ENCODE measurements around the gene RABIF.
"Not testable (repeated sequence)": the region's sequence is repeated elsewhere in the genome, so short reads cannot be mapped to it uniquely, and the experiment has no call there.

RABIF gene

DNA sequence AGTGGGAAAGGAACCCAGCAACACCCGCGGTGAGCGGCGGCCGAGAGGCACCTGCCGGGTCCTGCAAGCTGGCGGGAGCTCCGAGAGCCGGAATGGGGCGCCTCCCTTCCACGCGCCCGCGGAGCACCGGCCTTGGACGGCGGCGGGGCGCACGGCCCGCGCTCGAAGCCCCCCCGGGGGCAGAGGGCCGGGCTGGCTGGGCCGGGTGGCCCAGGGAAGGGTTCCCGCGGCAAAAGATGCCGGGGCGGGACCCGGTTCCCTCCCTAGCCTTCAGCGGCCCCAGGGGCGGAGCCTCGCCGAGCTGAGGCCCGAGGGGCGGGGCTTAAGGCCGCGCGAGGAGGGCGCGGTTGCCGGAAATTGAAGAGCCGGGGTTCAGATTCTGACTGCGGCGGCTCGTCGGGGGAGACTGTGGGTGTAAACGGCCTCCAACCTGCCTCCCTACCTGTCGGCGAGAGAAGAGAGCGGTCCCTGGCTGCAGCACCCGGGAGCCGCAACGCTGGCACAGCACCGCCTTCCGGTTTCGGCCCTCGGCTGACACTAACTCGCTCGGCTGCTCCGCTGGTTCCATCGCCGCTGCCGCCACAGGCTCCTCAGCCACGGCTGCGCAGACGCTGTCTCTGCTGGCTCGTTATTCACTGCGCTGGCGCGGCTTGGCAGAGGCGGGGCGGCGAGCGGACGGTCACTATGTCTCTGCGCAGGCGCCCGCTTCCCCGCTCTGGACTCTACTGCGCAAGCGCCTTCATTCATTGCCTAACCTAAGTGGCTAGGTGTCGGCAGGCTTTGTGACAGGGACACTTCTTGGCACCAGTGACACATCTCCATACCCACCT, at the start of gene RABIF:
RABIF (minus strand) TSS at position 619 of the 830 bp plus-strand sequence; CDS start at position 568, 51 bp downstream.
- Histone ChIP-seq H3K9me3 (ENCODE audit: control insufficient read depth in 2 of 2, low read length in 2 of 2) (no peaks in the 10 kb centered on the region), H3K4me3 (ENCODE audit: low read length in 2 of 2) (peak within 1 kb of the TSS; percentile 93 to 96), H3K9ac (ENCODE audit: low read depth in 1 of 2, low read length in 2 of 2) (peak within 1 kb of the TSS; percentile 91 to 94), H3K27ac (ENCODE audit: low read depth in 2 of 2, low read length in 2 of 2) (peak within 1 kb of the TSS; percentile 98 to 99), H3K36me3 (ENCODE audit: control insufficient read depth in 2 of 2, insufficient read depth in 2 of 2, low read length in 2 of 2) (peaks cover 23 to 31% of the 10 kb centered on the region in 2 donors), H3K4me1 (ENCODE audit: control insufficient read depth in 2 of 2, insufficient read depth in 2 of 2, low read length in 2 of 2) (peaks cover 8 to 11% of the 10 kb centered on the region in 2 donors), H3K27me3 (ENCODE audit: control insufficient read depth in 2 of 2, insufficient read depth in 2 of 2, low read length in 2 of 2) (no peaks in the 10 kb centered on the region)

DNA sequence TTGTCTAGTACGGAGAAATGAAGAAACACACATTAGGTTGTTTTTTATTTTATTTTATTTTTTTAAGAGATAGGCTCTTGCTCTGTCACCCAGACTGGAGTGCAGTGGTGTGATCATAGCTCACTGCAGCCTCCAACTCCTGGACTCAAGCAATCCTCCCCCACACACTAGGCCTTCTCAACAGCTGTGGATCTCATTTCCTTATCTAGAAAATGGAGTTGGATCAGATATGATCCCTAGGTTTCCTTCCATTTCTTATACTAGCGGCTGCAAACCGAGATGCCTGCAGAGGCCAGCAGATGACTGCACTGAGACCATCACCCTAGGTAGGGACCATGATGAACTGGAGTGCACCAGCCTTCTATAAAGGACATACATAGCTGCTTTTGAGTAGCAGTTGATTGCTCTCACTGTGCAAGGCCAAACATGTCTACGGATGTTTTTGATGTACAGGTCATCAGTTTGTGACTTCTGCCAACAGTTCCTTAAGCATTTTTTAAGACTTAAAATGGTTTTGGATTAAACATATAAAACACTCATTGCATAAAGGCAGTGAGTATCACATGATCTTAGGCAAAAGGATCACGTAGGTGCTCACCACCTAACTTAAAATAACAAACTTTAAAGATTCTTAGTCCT, 49.5 kb upstream of the RABIF start:
- no peak overlapping the region for H3K4me3 ChIP-seq (ENCODE audit: low read length in 2 of 2)
- H3K9me3 ChIP-seq (ENCODE audit: control insufficient read depth in 2 of 2, low read length in 2 of 2), result no peaks in the 10 kb centered on the region
- H3K27ac ChIP-seq (ENCODE audit: low read depth in 2 of 2, low read length in 2 of 2), result no peak overlapping the region
- H3K4me1 ChIP-seq (ENCODE audit: control insufficient read depth in 2 of 2, insufficient read depth in 2 of 2, low read length in 2 of 2), result no peaks in the 10 kb centered on the region
- H3K9ac ChIP-seq (ENCODE audit: low read depth in 1 of 2, low read length in 2 of 2), result no peak overlapping the region
- no peaks in the 10 kb centered on the region for H3K27me3 ChIP-seq (ENCODE audit: control insufficient read depth in 2 of 2, insufficient read depth in 2 of 2, low read length in 2 of 2)
- H3K36me3 ChIP-seq (ENCODE audit: control insufficient read depth in 2 of 2, insufficient read depth in 2 of 2, low read length in 2 of 2), result peaks cover 21 to 24% of the 10 kb centered on the region in 2 donors

DNA sequence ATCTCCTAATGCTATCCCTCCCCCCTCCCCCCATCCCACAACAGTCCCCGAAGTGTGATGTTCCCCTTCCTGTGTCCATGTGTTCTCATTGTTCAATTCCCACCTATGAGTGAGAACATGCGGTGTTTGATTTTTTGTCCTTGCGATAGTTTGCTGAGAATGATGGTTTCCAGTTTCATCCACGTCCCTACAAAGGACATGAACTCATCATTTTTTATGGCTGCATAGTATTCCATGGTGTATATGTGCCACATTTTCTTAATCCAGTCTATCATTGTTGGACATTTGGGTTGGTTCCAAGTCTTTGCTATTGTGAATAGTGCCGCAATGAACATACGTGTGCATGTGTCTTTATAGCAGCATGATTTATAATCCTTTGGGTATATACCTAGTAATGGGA, 47.5 kb upstream of the RABIF start:
- H3K36me3 ChIP-seq (ENCODE audit: control insufficient read depth in 2 of 2, insufficient read depth in 2 of 2, low read length in 2 of 2); H3K9ac ChIP-seq (ENCODE audit: low read depth in 1 of 2, low read length in 2 of 2); H3K4me3 ChIP-seq (ENCODE audit: low read length in 2 of 2); H3K27ac ChIP-seq (ENCODE audit: low read depth in 2 of 2, low read length in 2 of 2); H3K27me3 ChIP-seq (ENCODE audit: control insufficient read depth in 2 of 2, insufficient read depth in 2 of 2, low read length in 2 of 2); H3K4me1 ChIP-seq (ENCODE audit: control insufficient read depth in 2 of 2, insufficient read depth in 2 of 2, low read length in 2 of 2); H3K9me3 ChIP-seq (ENCODE audit: control insufficient read depth in 2 of 2, low read length in 2 of 2): not testable (repeated sequence)

DNA sequence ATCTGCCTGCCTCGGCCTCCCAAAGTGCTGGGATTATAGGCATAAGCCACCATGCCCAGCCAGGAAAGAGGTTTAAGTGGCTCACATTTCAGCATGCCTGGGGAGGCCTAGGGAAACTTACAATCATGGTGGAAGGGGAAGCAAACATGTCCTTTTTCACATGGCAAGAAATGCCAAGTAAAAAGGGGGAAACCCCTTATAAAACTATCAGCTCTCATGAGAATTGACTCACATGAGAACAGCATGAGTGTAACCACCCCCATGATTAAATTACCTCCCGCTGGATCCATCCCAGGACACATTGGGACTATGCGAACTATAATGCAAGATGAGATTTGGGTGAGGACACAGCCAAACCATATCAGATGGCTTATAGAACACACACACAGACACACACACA, 46.9 kb upstream of the RABIF start:
- no peaks in the 10 kb centered on the region for H3K9me3 ChIP-seq (ENCODE audit: control insufficient read depth in 2 of 2, low read length in 2 of 2)

DNA sequence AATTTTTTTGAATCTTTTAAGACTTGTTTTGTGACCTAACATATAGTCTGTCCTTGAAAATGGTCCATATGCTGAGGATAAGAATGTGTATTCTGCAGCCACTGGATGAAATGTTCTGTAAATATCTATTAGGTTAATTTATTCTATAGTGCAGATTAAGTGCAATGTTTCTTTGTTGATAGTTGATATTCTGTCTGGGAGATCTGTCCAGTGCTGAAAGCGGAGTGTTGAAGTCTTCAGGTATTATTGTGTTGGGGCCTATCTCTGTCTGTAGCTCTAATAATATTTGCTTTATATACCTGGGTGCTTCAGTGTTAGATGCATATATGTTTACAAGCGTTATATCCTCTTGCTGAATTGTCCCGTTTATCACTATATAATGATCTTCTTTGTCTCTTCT, 45.8 kb upstream of the RABIF start:
- no peak overlapping the region for H3K27ac ChIP-seq (ENCODE audit: low read depth in 2 of 2, low read length in 2 of 2)

More for the DNA sequence above, 46.9 kb upstream of the RABIF start:
- Histone ChIP-seq H3K27me3 (ENCODE audit: control insufficient read depth in 2 of 2, insufficient read depth in 2 of 2, low read length in 2 of 2) (no peaks in the 10 kb centered on the region), H3K36me3 (ENCODE audit: control insufficient read depth in 2 of 2, insufficient read depth in 2 of 2, low read length in 2 of 2) (peaks cover 0 to 4% of the 10 kb centered on the region in 2 donors), H3K4me3 (ENCODE audit: low read length in 2 of 2) (no peak overlapping the region), H3K9ac (ENCODE audit: low read depth in 1 of 2, low read length in 2 of 2) (no peak overlapping the region), H3K27ac (ENCODE audit: low read depth in 2 of 2, low read length in 2 of 2) (no peak overlapping the region), H3K4me1 (ENCODE audit: control insufficient read depth in 2 of 2, insufficient read depth in 2 of 2, low read length in 2 of 2) (no peaks in the 10 kb centered on the region)

DNA sequence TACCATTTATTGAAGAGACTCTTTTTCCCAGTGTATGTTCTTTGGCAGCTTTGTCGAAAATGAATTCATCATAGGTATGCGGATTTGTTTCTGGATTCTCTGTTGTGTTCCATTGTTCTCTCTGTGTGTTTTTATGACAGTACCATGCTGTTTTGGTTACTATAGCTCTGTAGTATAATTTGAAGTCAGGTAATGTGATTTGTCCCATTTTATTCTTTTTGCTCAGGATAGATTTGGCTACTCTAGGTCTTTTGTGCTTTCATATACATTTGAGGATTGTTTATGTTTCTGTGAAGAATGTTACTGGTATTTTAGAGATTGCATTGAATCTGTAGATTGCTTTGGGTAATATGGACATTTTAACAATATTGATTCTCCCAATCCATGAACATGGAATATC, 43.5 kb upstream of the RABIF start:
- Histone ChIP-seq H3K36me3 (ENCODE audit: control insufficient read depth in 2 of 2, insufficient read depth in 2 of 2, low read length in 2 of 2) (no peaks in the 10 kb centered on the region), H3K9ac (ENCODE audit: low read depth in 1 of 2, low read length in 2 of 2) (no peak overlapping the region), H3K4me3 (ENCODE audit: low read length in 2 of 2) (no peak overlapping the region), H3K9me3 (ENCODE audit: control insufficient read depth in 2 of 2, low read length in 2 of 2) (no peaks in the 10 kb centered on the region), H3K27ac (ENCODE audit: low read depth in 2 of 2, low read length in 2 of 2) (no peak overlapping the region), H3K4me1 (ENCODE audit: control insufficient read depth in 2 of 2, insufficient read depth in 2 of 2, low read length in 2 of 2) (no peaks in the 10 kb centered on the region), H3K27me3 (ENCODE audit: control insufficient read depth in 2 of 2, insufficient read depth in 2 of 2, low read length in 2 of 2) (no peaks in the 10 kb centered on the region)

More for the DNA sequence above, 45.8 kb upstream of the RABIF start:
- Histone ChIP-seq H3K4me1 (ENCODE audit: control insufficient read depth in 2 of 2, insufficient read depth in 2 of 2, low read length in 2 of 2) (no peaks in the 10 kb centered on the region), H3K27me3 (ENCODE audit: control insufficient read depth in 2 of 2, insufficient read depth in 2 of 2, low read length in 2 of 2) (no peaks in the 10 kb centered on the region), H3K9ac (ENCODE audit: low read depth in 1 of 2, low read length in 2 of 2) (no peak overlapping the region), H3K9me3 (ENCODE audit: control insufficient read depth in 2 of 2, low read length in 2 of 2) (no peaks in the 10 kb centered on the region), H3K4me3 (ENCODE audit: low read length in 2 of 2) (no peak overlapping the region), H3K36me3 (ENCODE audit: control insufficient read depth in 2 of 2, insufficient read depth in 2 of 2, low read length in 2 of 2) (no peaks in the 10 kb centered on the region)

DNA sequence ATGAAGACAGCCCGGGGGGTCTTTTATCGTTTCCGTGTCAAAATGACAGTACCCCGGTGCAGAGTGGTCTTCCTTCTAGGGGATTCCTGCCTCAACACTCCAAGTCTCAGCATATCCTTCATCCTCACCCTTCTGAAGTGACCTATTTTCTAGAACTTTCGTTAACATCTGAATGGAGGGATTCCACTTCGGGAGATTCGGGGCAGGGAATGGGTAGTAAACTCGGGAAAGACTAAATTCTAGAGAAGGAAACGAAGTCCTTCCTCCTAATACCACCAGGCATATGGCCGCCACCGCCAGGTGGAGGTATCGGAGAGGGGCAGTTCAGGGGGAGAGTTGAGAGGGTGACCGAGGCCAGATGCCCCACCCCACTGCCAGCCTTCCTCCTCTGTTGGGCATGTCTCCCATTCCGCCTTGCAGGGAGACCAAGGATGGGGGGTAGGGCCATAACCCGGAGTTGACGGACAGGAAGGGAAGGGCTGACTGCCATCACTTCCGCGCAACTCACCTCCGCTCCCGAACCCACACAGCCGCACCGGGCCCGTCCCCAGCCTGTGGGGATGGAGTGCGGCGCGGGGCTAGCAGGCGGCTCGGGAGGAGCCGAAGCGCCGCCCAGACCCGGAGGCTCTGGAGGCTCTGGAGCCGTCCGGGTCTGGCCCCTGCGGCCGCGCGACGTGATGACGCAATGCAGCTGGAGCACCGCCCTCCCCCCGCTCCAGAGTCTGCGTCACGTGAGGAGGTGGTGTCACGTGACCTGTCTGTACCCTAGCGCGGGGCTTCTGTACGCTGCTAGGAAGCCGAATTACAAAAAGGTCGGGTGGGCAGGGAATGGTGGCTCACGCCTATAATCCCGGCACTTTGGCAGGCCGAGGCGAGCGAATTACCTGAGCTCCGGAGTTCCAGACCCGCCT, 37.9 kb upstream of the RABIF start, which contains the start of gene KLHL12:
KLHL12 (minus strand) TSS at position 654 of the 911 bp plus-strand sequence. CDS start 2,072 bp downstream, outside the sequence.
- peaks cover 2 to 6% of the 10 kb centered on the region in 2 donors for H3K36me3 ChIP-seq (ENCODE audit: control insufficient read depth in 2 of 2, insufficient read depth in 2 of 2, low read length in 2 of 2)
- H3K9ac ChIP-seq (ENCODE audit: low read depth in 1 of 2, low read length in 2 of 2), result peak within 1 kb of the TSS; percentile 90 to 95
- H3K9me3 ChIP-seq (ENCODE audit: control insufficient read depth in 2 of 2, low read length in 2 of 2), result no peaks in the 10 kb centered on the region
- no peaks in the 10 kb centered on the region for H3K27me3 ChIP-seq (ENCODE audit: control insufficient read depth in 2 of 2, insufficient read depth in 2 of 2, low read length in 2 of 2)
- H3K4me1 ChIP-seq (ENCODE audit: control insufficient read depth in 2 of 2, insufficient read depth in 2 of 2, low read length in 2 of 2), result peaks cover 0 to 7% of the 10 kb centered on the region in 2 donors
- H3K27ac ChIP-seq (ENCODE audit: low read depth in 2 of 2, low read length in 2 of 2), result peak within 1 kb of the TSS; percentile 96 to 98
- H3K4me3 ChIP-seq (ENCODE audit: low read length in 2 of 2), result peak within 1 kb of the TSS; percentile 88 to 96

DNA sequence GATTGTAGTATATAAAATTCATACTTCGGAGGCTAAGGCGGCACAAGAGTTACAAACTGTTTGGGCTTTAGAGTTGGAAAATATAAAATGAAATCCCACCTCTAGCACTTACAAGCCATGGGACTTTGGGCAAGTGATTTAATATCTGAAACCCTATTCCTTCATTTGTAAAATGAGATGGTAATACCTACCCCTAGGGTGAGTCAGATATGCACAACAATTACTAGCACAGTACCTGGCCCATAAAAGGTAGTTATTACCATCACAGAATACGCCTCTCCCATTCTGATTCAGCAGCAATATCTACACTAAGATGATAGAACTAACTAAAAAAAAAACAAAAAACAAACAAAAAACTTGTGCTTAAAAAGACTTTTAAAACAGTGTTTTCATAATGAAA, 34.6 kb upstream of the RABIF start:
- H3K4me3 ChIP-seq (ENCODE audit: low read length in 2 of 2), result no peak overlapping the region
- no peak overlapping the region for H3K27ac ChIP-seq (ENCODE audit: low read depth in 2 of 2, low read length in 2 of 2)
- H3K27me3 ChIP-seq (ENCODE audit: control insufficient read depth in 2 of 2, insufficient read depth in 2 of 2, low read length in 2 of 2), result no peaks in the 10 kb centered on the region
- peaks cover 0 to 10% of the 10 kb centered on the region in 2 donors for H3K4me1 ChIP-seq (ENCODE audit: control insufficient read depth in 2 of 2, insufficient read depth in 2 of 2, low read length in 2 of 2)
- H3K36me3 ChIP-seq (ENCODE audit: control insufficient read depth in 2 of 2, insufficient read depth in 2 of 2, low read length in 2 of 2), result peaks cover 2 to 17% of the 10 kb centered on the region in 2 donors
- no peaks in the 10 kb centered on the region for H3K9me3 ChIP-seq (ENCODE audit: control insufficient read depth in 2 of 2, low read length in 2 of 2)
- H3K9ac ChIP-seq (ENCODE audit: low read depth in 1 of 2, low read length in 2 of 2), result no peak overlapping the region

DNA sequence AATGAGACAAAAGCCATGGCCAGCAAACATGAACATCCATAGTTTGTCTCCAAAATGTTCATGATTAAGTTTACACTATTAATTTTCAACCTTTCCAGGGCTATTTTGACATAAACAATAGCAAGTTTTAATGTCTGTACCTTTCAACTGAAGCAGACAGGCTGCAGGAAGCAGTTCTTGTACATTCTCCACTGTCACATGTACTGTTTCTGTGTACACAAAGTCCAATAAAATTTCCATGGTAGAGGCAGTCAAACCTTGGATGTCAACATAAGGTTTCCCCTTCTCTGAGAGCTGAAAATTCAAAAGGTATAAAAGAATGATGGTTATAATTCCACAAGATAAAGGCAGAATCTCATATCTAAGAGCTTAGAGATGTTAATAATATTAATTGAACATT, 30.7 kb upstream of the RABIF start:
- Histone ChIP-seq H3K4me3 (ENCODE audit: low read length in 2 of 2) (no peak overlapping the region), H3K9me3 (ENCODE audit: control insufficient read depth in 2 of 2, low read length in 2 of 2) (no peaks in the 10 kb centered on the region), H3K4me1 (ENCODE audit: control insufficient read depth in 2 of 2, insufficient read depth in 2 of 2, low read length in 2 of 2) (peaks cover 0 to 10% of the 10 kb centered on the region in 2 donors), H3K9ac (ENCODE audit: low read depth in 1 of 2, low read length in 2 of 2) (no peak overlapping the region), H3K27ac (ENCODE audit: low read depth in 2 of 2, low read length in 2 of 2) (no peak overlapping the region), H3K36me3 (ENCODE audit: control insufficient read depth in 2 of 2, insufficient read depth in 2 of 2, low read length in 2 of 2) (peaks cover 29 to 48% of the 10 kb centered on the region in 2 donors), H3K27me3 (ENCODE audit: control insufficient read depth in 2 of 2, insufficient read depth in 2 of 2, low read length in 2 of 2) (no peaks in the 10 kb centered on the region)
